ENCODE results near the gene VIM.
A peak's percentile ranks its signal among the peaks of the same experiment; 100 is the strongest.

The VIM gene

DNA sequence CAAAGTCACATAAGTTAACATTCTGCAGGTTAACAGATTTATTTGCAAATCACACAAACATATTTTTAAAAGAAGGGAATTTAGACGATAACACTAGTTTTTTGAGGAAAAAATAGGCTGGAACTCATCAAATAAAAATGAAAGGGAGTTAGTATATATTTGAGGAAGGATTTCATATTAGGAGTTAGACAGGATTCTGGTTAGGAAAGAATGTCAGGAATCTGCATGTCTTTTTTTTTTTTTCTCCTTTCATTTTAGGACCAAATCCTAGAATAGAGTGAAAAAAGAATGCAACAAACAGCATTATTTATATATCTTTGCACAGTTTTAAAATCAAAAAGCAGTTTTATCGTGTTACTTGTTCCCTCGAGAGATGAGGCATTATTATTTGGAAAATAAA is 17.7 kb upstream of the VIM start:
- no peak for DNase-seq

DNA sequence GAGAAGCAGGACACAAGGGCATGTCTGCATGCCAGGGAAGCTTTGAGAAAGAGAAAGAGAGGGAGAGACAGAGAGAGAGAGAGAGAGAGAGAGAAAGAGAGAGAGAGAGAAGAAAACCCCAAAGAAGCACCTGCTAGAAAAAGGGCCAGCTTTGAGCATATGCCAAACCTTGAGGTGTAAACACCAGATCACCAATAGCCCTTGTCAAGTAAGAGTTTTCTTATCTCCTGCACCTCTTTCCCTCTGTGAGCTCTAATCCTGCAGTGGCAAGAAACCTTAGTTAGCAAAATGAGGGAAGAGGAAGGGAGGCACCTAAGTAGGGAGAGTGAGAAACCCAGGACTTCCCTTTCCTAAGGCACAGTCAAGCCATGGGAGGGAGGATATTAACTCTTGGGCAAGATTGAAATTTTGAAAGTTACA is 15.2 kb upstream of the VIM start:
- peak; percentile 33 for DNase-seq

DNA sequence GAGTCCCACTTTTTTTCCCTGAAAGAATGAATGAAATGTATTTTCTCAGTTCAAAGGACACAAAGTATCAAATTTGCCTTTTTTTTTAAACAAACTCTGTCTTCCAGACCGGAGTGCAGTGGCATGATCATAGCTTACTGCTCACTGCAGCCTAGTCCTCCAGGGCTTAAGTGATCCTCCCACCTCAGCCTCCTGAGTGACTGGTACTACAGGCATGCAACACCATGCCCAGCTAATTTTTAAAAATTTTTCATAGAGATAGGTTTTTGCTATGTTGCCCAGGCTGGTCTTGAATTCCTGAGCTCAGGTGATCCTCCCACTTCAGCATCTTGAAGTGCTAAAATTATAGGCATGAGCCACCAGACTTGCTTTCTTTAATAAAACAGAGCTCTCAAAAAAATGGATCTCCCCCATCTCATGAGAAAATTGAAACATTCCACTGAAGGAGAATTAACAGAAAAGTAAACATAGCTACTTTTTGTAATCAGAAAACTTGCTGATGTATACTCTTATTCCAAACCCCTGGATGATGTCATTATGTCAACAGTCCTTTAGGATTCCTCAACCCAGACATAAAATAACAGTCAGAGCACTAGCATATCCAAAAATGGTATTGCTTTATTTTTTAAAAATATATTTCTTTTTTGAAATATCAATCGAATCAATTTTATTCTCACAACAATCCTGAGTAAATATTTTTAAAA is 14.2 kb upstream of the VIM start:
- no peak for DNase-seq

DNA sequence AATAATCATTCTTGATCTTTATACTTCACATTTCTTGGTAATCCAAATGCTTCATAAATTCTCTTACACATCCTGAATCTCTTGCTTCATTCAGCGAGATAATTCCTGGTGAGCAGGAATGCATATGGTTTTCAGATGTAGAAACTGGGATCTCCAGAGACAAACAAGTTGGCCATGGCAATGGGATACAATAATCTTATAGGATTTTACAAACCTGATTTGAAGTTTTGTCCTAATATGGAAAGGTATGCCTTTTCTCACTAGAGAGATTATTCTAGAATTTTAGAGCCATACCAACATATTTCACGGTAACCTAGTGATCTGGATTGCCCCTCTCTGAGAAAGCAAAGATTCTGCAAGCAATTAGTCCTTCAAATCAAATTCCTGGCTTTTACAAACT is 13.5 kb upstream of the VIM start:
- no peak for DNase-seq

DNA sequence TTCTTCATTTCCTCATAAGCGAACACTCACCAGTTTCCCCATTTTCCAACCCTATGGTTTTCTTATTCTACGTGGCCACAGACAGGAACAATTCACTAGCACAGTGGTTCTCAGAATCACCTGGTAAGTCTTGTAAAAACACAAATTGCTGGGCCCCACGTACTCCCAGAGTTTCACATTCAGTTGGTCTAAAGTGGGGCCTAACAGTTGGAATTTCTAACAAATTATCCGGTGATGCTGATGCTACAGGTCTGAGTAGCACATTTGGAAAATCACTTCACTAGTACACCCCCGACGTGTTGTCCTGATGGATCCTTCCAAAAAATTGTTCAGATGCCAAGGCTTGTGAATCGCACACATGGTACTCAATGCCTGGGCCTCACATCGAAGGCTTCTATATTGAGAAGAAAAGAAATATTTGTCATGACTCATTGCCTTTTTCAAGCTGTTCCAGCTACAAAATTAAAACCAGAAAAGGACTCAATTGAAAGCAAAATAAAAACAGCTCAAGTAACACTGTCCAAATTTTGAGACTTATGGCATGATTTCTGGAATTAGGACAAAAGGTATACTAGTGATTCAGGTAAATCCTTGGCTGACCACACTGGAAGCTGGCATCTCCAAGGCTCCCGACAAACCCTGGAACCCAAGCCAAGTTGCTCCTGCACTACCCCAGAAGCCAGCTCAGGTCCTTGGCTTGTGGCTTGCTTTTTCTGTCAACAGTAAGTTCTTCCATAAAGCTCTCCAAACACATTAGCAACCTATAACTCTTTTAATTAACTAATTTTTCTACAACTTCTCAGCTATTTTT is 12.9 kb upstream of the VIM start:
- no peak for DNase-seq

DNA sequence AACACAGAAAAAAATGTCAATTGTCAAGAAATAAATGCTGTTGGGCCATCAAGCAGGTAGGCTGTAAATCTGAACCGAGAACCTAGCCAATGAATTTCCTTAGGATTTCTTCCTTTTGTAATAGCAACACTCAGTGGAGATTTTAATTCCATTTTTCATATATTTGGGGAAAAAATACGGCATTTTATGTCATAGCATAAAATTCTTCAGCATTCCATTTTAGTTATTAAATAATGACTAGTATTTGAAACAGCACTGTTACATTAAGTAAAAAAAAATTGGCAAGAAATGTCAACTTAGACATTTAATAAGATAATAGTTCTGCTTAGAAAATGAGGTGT is 12.3 kb upstream of the VIM start:
- DNase-seq, result no peak

DNA sequence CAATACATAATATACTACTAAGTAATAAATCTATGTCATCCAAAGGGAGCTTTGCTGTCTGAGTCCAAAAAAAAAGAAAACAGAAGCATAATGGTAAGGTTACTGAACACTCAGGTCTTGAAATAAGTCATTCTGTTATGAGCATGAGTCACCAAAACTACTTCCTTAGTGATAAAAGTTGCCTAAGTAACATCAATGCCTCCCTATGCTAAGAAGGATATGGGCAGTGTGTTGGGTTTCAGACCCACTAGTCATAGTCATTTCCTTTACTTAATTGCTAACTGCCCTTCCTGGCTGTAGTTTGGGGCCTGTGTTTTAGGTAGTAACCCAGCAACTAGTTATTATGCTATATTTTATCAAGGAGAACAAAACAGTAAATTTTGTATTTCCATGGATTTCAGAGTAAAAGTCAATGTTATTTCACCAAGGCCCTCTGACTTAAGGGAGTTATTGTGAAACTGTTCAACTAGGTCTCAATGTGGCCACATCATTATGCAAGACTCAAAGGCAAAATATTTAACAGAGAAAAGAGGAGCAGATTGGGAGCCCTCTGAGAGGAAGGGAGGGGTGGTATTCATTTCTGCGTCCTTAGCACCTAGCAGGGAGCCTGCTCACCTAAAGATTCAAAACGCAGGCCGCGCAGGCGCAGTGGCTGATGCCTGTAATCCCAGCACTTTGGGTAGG is 11.7 kb upstream of the VIM start:
- DNase-seq, result peak; percentile 93

DNA sequence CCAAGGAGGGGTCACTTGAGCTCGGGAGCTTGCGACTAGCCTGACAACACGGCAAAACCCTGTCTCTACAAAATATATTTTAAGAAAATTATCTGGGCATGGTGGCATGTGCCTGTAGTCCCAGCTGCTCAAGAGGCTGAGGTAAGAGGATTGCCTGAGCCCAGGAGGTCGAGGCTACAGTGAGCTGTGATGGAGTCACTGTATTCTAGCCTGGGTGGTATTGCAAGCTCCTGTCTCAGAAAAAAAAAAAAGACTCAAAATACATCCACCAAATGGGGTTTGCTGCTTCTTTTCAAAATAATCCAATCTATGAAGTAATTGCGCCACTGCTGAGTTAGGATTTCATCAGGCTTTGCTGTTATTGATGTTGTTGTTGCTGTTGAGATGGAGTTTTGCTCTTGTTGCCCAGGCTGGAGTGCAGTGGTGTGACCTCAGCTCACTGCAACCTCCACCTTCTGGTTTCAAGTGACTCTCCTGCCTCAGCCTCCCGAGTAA is 11.1 kb upstream of the VIM start:
- peak; percentile 33 for DNase-seq

DNA sequence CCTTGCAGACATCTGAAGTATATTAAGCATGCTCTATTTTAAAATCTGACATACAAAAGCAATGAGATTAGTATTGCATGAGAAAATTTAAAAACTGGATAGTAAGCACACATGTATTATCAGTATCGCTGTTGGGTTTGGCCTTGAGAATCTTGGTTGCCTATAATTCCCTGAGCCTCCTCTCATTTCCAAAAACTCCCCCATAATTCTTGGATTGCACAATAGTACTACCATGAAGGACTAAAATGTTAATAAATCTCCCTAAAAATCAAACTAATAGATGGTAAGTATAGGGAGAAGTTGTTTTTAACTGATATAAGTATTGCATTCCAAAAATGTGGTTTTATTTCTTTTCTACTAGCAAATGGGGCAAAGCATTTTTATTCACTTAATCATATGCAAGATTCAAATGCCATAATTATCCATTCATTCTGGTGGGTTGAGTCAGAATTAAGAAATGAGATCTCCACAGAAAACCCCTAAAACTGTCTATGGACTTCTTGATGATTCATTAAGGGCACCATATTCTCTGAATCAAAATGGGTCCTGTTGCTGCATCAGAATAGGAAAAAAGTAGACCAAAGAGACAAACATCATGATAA is 10.3 kb upstream of the VIM start:
- DNase-seq, result no peak

DNA sequence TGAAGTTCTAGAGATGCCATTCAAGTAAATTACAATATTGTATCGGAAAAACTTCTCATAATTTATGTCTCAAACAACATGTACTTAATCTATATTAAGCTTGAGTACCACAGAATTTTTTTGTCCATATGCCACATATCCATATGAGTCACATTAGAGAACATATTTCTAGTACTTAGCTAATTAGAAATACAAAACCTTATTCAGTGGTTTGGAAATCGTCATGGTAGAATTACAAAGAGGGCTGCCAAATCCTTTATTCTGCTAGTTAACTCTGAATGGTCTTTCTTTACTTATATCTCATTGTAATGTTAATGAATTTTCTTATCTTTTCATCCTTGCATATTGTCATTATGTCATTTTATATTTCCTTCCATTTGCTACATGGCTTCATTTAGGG is 9.0 kb upstream of the VIM start:
- no peak for DNase-seq

DNA sequence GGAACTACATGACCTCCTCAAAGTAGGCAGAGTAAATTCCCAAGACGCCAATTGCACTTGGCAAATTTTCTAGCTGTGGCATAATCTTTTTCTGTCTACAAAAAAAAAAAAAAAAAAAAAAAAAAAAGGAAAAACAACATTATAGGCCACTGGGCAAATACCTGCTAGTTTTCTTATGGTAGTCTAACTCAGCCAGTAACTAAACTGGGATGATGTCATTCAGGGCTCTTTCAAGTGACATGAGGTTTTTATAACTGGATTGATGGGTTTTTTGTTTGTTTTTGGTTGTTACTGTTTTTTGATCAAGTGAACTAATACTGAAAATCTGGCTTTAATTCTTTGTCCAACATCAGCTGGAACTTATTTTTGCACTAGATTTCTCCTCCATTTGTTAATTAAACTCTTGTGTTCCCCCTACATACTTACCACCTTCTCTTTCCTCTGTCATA is 7.4 kb upstream of the VIM start:
- DNase-seq, result no peak

DNA sequence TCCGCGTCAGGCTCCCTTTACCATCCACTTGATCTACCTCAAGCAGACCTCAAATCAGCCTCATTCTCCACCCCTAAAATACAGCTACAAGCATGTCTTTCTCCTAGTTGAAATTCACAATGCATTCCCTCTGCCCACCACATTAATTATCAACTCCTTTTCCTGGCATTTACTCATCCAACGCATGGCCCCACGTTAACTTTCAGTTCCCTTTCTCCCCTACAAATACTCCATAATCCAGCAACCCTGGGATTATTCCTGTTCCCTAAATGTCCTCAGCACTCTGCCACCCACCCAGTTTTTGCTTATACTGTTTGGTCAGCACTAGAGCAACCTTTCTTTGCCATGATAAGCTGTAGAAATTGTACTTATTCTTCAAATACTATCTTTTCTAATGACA is 5.7 kb upstream of the VIM start:
- DNase-seq, result no peak

DNA sequence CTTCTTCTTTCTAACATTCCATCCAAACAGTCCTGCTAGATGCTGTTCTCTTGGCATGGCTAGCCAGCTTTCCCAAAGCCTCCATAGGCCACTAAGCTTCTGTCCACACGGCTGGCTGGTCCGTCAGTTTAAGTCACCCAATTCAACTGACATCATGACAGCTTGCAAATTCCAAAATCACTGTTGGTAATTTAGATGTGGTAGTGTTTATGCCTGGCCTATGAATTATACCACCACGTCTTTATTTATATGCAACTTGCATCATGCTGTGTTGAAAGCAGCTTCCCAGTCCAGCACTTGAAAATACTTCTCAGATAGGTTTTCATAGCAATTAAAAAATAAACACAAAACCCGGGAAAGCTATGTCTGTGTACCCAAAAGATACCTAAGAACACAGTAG is 2.2 kb upstream of the VIM start:
- no peak for DNase-seq

DNA sequence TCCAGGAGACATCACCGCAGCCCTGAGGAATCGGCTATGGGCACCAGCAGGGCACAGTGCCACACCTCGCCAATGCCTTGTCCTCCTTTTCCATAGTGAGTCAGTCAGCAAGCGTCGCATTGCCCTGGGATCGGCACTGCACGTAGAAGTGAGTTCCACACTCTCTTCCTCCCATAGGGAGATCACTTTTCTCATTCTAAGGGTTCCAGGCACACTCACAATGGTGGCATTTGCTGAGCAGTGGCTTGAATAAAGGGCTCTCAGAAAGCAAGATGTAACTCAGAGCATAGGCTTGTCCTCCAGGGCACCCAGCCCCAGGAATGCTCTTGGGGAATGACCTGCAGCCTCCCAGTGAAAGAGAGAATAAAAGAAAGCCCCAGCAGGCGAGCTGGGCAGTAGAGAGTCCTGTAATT is 1.1 kb upstream of the VIM start:
- no peak for DNase-seq

DNA sequence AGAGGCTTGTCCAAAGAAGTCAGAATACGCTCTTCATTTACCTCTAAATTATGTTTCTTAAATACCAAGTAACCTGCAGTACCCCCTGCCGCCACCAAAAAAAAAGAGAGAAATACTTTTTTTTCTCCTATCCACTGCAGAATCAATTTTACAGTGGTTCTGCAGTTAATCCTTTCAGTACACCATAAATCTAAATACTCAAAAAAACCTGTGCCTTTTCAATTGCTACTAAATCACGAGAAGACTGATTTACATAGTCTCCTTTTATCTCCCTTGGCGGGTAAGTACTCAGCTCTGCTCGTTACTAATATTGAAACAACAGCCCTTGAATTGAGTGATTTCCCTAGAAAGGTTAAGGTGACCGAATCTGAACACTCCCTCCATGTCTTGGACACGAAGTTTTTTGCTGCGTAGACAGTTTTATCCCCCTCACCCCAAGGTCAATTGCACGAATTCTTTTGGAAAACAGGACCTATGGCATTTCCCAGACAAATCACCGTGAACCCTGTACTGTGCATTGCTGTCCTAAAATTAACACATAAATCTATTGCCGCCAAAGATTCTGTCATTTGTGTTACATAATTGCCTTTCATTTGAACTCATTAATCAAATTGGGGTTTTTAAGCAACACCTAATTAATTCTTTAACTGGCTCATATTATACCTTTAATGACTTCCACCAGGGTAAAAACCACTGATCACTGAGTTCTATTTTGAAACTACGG is 512 bp upstream of the VIM start:
- DNase-seq, result peak; percentile 76

DNA sequence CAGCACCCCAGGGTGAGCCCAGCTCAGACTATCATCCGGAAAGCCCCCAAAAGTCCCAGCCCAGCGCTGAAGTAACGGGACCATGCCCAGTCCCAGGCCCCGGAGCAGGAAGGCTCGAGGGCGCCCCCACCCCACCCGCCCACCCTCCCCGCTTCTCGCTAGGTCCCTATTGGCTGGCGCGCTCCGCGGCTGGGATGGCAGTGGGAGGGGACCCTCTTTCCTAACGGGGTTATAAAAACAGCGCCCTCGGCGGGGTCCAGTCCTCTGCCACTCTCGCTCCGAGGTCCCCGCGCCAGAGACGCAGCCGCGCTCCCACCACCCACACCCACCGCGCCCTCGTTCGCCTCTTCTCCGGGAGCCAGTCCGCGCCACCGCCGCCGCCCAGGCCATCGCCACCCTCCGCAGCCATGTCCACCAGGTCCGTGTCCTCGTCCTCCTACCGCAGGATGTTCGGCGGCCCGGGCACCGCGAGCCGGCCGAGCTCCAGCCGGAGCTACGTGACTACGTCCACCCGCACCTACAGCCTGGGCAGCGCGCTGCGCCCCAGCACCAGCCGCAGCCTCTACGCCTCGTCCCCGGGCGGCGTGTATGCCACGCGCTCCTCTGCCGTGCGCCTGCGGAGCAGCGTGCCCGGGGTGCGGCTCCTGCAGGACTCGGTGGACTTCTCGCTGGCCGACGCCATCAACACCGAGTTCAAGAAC is 1.1 kb downstream of the VIM start:
- peak; percentile 81 for DNase-seq

DNA sequence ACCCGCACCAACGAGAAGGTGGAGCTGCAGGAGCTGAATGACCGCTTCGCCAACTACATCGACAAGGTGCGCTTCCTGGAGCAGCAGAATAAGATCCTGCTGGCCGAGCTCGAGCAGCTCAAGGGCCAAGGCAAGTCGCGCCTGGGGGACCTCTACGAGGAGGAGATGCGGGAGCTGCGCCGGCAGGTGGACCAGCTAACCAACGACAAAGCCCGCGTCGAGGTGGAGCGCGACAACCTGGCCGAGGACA is 1.6 kb downstream of the VIM start:
- DNase-seq, result no peak

DNA sequence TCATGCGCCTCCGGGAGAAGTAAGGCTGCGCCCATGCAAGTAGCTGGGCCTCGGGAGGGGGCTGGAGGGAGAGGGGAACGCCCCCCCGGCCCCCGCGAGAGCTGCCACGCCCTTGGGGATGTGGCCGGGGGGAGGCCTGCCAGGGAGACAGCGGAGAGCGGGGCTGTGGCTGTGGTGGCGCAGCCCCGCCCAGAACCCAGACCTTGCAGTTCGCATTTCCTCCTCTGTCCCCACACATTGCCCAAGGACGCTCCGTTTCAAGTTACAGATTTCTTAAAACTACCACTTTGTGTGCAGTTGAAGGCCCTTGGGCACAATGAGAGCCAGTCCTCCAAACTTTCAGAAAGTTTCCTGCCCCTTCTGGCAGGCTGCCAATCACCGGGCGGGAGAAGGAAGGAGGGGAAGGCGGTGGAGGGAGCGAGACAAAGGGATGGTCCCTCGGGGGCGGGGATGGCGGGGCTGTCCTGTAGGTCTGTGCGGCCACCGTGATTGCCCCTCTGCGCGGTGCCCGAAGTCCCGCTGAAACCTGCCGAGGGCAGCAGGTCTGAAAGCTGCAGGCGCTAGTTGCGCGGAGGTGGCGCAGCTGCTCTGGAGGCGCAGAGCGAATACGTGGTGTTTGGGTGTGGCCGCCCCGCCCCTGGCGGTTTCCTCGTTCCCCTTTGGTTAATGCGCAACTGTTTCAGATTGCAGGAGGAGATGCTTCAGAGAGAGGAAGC is 2.1 kb downstream of the VIM start:
- peak; percentile 95 for DNase-seq

DNA sequence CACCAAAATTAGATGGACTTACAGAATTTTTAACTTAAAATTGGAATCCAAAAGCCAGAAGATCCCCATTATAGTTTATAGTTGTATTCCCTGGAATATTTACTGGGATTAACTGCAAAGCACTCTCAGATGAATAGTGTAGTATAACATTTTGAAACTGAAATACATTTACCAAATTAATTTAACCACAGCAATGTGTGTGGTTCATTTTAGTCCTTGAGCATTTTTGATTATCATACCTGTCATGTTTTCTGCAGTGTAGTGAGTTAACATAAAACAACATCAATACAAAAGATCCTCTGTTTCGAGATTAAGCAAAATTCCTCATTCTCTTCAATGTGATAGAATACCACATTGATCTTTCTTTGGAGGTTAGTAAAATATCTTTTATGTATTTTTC is 3.7 kb downstream of the VIM start:
- DNase-seq, result no peak

DNA sequence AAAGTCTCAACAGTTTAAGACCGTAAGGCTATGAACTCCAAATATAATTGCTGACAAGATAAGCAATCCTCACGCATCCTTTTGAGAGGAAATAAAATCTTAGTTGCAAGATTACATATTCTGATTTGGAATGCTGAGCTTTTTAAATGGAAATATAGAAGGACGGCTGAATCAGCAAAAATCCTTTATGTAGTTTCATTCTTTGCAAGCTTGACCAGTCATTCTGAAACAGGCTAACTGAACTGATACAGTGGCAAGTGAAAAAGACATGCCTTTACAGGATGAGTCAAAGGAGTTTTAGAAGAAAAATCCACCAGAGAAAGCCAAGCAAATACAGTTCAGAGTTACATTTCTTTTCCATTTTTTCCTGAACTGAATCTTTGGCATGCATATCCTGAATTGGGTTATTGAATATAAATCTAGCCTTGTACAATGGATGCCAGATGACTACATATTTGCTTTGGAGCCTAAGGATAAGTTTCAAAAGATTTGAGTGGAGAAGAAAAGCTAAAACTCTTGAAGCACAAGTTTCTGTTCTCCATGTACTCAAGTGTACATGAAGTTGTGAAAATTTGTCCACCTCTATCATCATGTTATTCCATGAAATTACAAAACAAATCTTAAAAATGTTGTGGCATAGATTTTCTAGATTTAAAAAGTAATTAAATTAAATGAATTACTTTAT is 4.4 kb downstream of the VIM start:
- no peak for DNase-seq

Data from hematopoietic multipotent progenitor cell treated with erythropoietin and hydrocortisone succinate and interleukin-3 and kit ligand, for 4 days (in vitro differentiated cells).